ENCODE results near the gene MTFR1L. TPM values are rescaled to one million over a fixed set of nuclear protein-coding genes. Genes with fewer than 3 reads are reported as not detected.
A peak's percentile ranks its signal among the peaks of the same experiment; 100 is the strongest.

MTFR1L gene
- polyA plus RNA-seq, 1 donor (not counting 4 experiments of a cell fraction or from before 2014, with no cell fraction given) = 31.6 TPM

DNA sequence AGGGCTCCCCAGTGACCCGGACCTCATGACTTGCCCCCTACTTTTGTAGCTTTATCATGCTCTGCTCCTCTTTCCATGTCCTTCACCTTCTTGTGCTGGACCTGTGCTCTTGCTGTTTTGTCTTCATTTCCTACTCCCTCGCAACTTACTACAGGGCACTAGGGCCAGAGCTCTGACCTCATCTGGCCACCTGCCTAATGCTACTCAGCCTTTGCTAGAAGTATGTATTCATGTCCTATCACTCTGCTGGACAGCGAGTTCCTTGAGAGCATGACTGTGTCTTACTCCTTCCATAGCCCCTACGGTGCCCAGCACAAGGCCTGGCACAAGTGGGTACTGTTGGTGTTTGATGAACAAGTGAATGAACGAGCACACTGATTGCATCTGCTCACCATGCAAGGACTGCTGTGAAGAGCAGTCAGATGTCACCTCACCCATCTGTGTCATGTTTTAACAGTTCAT, 1.9 kb downstream of the MTFR1L start:
- Histone ChIP-seq H3K9me3 (ENCODE audit: control insufficient read depth, low read depth, low read length) (no peaks in the 10 kb centered on the region), H3K4me3 (ENCODE audit: control insufficient read depth in 2 of 3, extremely low read depth in 1 of 3, insufficient read depth in 2 of 3, low read depth in 1 of 3, low read length in 3 of 3) (no peak overlapping the region), H3K4me2 (ENCODE audit: control insufficient read depth, extremely low read depth, insufficient read depth, low read depth, low read length) (peak overlapping the region; percentile 76), H3K36me3 (ENCODE audit: control insufficient read depth in 2 of 2, extremely low read depth in 1 of 2, insufficient read depth in 2 of 2, low read length in 2 of 2) (peaks cover 7 to 15% of the 10 kb centered on the region in 2 experiments), H3K9me1 (ENCODE audit: control insufficient read depth, extremely low read depth, insufficient read depth, low read length) (peaks cover under 1% of the 10 kb centered on the region), H3K4me1 (ENCODE audit: control insufficient read depth, extremely low read depth, insufficient read depth, low read length) (peaks cover 36% of the 10 kb centered on the region), H4K20me1 (ENCODE audit: control insufficient read depth, extremely low read depth, insufficient read depth, low read length) (no peaks in the 10 kb centered on the region), H3K9ac (ENCODE audit: control insufficient read depth, extremely low read depth, insufficient read depth, low read length) (no peak overlapping the region), H2AFZ (ENCODE audit: control insufficient read depth, low read length) (no peak overlapping the region), H3K27me3 (ENCODE audit: control insufficient read depth, extremely low read depth, insufficient read depth, low read length) (no peaks in the 10 kb centered on the region), H3K79me2 (ENCODE audit: control insufficient read depth, insufficient read depth, low read length) (peaks cover 22% of the 10 kb centered on the region), H3K27ac (ENCODE audit: control insufficient read depth, insufficient read depth, low read length) (no peak overlapping the region)
- dilution Hi-C loops (cut with MboI; ENCODE audit: extremely low pct_ligation_motif_present, low sequenced_read_pairs) = no loop called here
- no peak for FAIRE-seq
- no peak for DNase-seq (ENCODE audit: low read depth, low spot score)
- no peak for TF ChIP-seq EZH2 (IDR thresholded peaks at IDR 0.05; ENCODE audit: low read length)
- TF ChIP-seq, protein P1, sequence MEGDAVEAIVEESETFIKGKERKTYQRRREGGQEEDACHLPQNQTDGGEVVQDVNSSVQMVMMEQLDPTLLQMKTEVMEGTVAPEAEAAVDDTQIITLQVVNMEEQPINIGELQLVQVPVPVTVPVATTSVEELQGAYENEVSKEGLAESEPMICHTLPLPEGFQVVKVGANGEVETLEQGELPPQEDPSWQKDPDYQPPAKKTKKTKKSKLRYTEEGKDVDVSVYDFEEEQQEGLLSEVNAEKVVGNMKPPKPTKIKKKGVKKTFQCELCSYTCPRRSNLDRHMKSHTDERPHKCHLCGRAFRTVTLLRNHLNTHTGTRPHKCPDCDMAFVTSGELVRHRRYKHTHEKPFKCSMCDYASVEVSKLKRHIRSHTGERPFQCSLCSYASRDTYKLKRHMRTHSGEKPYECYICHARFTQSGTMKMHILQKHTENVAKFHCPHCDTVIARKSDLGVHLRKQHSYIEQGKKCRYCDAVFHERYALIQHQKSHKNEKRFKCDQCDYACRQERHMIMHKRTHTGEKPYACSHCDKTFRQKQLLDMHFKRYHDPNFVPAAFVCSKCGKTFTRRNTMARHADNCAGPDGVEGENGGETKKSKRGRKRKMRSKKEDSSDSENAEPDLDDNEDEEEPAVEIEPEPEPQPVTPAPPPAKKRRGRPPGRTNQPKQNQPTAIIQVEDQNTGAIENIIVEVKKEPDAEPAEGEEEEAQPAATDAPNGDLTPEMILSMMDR (optimal IDR thresholded peaks at IDR 0.05 in 1 of 3, IDR thresholded peaks at IDR 0.05 in 1 of 3, conservative IDR thresholded peaks at IDR 0.05 in 1 of 3; ENCODE audit: extremely low read depth in 1 of 3, insufficient read depth in 2 of 3, low read length in 3 of 3) = no peak

DNA sequence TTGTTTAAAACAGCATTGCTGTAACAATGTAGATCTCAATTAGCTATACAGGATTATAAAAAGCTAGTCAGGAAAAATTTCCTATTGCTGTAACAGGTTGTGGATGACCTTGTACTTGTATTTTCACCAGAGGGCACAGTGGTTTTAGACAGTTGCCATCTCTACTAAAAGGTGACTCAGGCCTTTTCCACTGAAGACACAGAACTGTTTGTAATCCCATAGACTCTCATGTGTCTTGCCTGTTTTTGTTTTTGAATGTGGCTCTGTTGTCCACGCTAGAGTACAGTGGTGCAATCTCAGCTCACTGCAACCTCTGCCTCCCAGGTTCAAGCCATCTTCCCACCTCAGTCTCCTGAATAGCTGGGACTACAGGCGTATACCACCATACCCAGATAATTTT, 5.9 kb downstream of the MTFR1L start:
- peaks cover 21 to 37% of the 10 kb centered on the region in 2 experiments for H3K36me3 ChIP-seq (ENCODE audit: control insufficient read depth in 2 of 2, extremely low read depth in 1 of 2, insufficient read depth in 2 of 2, low read length in 2 of 2)
- H3K9me1 ChIP-seq (ENCODE audit: control insufficient read depth, extremely low read depth, insufficient read depth, low read length) = no peaks in the 10 kb centered on the region
- DNase-seq (ENCODE audit: low read depth, low spot score) (no peak), FAIRE-seq (no peak)
- H3K4me2 ChIP-seq (ENCODE audit: control insufficient read depth, extremely low read depth, insufficient read depth, low read depth, low read length) = no peak overlapping the region
- H3K27ac ChIP-seq (ENCODE audit: control insufficient read depth, insufficient read depth, low read length) = no peak overlapping the region
- dilution Hi-C loops (cut with MboI; ENCODE audit: extremely low pct_ligation_motif_present, low sequenced_read_pairs) = no loop called here
- H3K27me3 ChIP-seq (ENCODE audit: control insufficient read depth, extremely low read depth, insufficient read depth, low read length) = no peaks in the 10 kb centered on the region
- H4K20me1 ChIP-seq (ENCODE audit: control insufficient read depth, extremely low read depth, insufficient read depth, low read length) = no peaks in the 10 kb centered on the region
- TF ChIP-seq EZH2 (IDR thresholded peaks at IDR 0.05; ENCODE audit: low read length) = no peak
- TF ChIP-seq, protein P1 (optimal IDR thresholded peaks at IDR 0.05 in 1 of 3, IDR thresholded peaks at IDR 0.05 in 1 of 3, conservative IDR thresholded peaks at IDR 0.05 in 1 of 3; ENCODE audit: extremely low read depth in 1 of 3, insufficient read depth in 2 of 3, low read length in 3 of 3) = no peak
- no peak overlapping the region for H3K9ac ChIP-seq (ENCODE audit: control insufficient read depth, extremely low read depth, insufficient read depth, low read length)
- H3K79me2 ChIP-seq (ENCODE audit: control insufficient read depth, insufficient read depth, low read length) = peaks cover 19% of the 10 kb centered on the region
- no peak overlapping the region for H3K4me3 ChIP-seq (ENCODE audit: control insufficient read depth in 2 of 3, extremely low read depth in 1 of 3, insufficient read depth in 2 of 3, low read depth in 1 of 3, low read length in 3 of 3)
- no peaks in the 10 kb centered on the region for H3K9me3 ChIP-seq (ENCODE audit: control insufficient read depth, low read depth, low read length)
- H3K4me1 ChIP-seq (ENCODE audit: control insufficient read depth, extremely low read depth, insufficient read depth, low read length) = peaks cover 20% of the 10 kb centered on the region
- H2AFZ ChIP-seq (ENCODE audit: control insufficient read depth, low read length) = no peak overlapping the region
